ENCODE measurements around the gene SUMO2. TPM values are rescaled to one million over a fixed set of nuclear protein-coding genes. Genes with fewer than 3 reads are reported as not detected.

SUMO2 gene
- total and polyA plus RNA-seq, 2 experiments from 2014 or later = 112 to 424 TPM

- no peaks in the 10 kb centered on the region for H3K4me1 ChIP-seq (ENCODE audit: insufficient read depth)
- H2AFZ ChIP-seq = no peak overlapping the region
- H4K20me1 ChIP-seq (ENCODE audit: insufficient read depth, poor library complexity, severe bottlenecking) = no peaks in the 10 kb centered on the region
- no peaks in the 10 kb centered on the region for H3K79me2 ChIP-seq
- no peak overlapping the region for H3K4me2 ChIP-seq
- 73% methylated on average over 4 of the region's 5 CpGs for WGBS (ENCODE audit: low lambda C conversion rate, missing lambda C conversion rate)
- no peak overlapping the region for H3K27ac ChIP-seq
- no peaks in the 10 kb centered on the region for H3K27me3 ChIP-seq
- TF ChIP-seq EZH2 (IDR thresholded peaks at IDR 0.05; ENCODE audit: borderline replicate concordance) (no peak), EZH2phosphoT487 (IDR thresholded peaks at IDR 0.05; ENCODE audit: low read depth, severe bottlenecking, unreplicated experiment) (no peak), CTCF (IDR thresholded peaks at IDR 0.05; ENCODE audit: poor library complexity) (no peak)
- H3K9me3 ChIP-seq (ENCODE audit: low read depth) = no peaks in the 10 kb centered on the region
- no peak for DNase-seq (ENCODE audit: low spot score)
- H3K4me3 ChIP-seq = no peak overlapping the region
- no peaks in the 10 kb centered on the region for H3K9me2 ChIP-seq (replicated peaks; ENCODE audit: insufficient read depth)
- no peaks in the 10 kb centered on the region for H3K36me3 ChIP-seq (replicated peaks; ENCODE audit: insufficient read depth, low read depth)
These were observed 12.1 kb upstream of the SUMO2 start for GRCh38 chr17:75194879-75195278.

DNA sequence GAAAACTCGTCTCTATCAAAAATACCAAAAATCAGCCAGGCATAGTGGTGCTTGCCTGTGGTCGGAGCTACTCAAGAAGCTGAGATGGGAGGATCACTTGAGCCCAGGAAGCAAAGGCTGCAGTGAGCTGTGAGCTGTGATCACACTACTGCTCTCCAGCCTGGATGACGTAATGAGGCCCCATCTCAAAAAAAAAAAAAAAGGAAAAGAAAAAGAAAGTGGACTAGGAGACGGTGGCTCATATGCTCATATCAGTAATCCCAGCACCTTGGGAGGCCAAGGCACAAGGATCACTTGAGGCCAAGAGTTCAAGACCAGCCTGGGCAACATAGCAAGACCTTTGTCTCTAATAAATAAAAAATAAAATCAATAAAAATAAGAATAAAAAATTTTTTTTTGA lies 8.8 kb upstream of the SUMO2 start:
- Histone ChIP-seq H3K79me2 (no peaks in the 10 kb centered on the region), H3K9me3 (ENCODE audit: low read depth) (no peaks in the 10 kb centered on the region), H3K4me3 (no peak overlapping the region), H3K27ac (no peak overlapping the region), H3K4me2 (no peak overlapping the region), H4K20me1 (ENCODE audit: insufficient read depth, poor library complexity, severe bottlenecking) (no peaks in the 10 kb centered on the region), H3K9me2 (replicated peaks; ENCODE audit: insufficient read depth) (no peaks in the 10 kb centered on the region), H3K4me1 (ENCODE audit: insufficient read depth) (no peaks in the 10 kb centered on the region), H2AFZ (no peak overlapping the region), H3K36me3 (replicated peaks; ENCODE audit: insufficient read depth, low read depth) (no peaks in the 10 kb centered on the region), H3K27me3 (no peaks in the 10 kb centered on the region)
- WGBS (ENCODE audit: low lambda C conversion rate, missing lambda C conversion rate) = 71% methylated on average over 3 of the region's 4 CpGs
- TF ChIP-seq EZH2 (IDR thresholded peaks at IDR 0.05; ENCODE audit: borderline replicate concordance) (no peak), EZH2phosphoT487 (IDR thresholded peaks at IDR 0.05; ENCODE audit: low read depth, severe bottlenecking, unreplicated experiment) (no peak), CTCF (IDR thresholded peaks at IDR 0.05; ENCODE audit: poor library complexity) (no peak)
- peak; percentile 22 for DNase-seq (ENCODE audit: low spot score)

DNA sequence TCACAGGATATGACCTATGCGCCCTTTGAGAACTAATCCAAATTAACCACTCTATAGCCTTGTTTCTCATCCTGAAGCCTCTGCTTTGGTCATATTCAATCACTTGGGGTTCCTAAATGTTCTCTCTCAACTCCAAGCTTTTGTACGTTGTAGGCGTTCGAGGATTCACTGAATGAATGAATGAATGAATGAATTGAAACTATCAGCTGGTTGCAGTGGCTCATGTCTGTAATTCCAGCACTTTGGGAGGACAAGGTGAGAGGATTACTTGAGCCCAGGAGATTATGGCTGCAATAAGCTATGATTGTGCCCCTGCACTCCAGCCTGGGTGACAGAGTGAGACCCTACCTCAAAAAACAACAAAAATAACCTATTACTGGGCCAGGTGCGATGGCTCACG lies 5.9 kb upstream of the SUMO2 start:
- no peak overlapping the region for H3K4me2 ChIP-seq
- 91% methylated on average over 6 of the region's 6 CpGs for WGBS (ENCODE audit: low lambda C conversion rate, missing lambda C conversion rate)
- TF ChIP-seq EZH2 (IDR thresholded peaks at IDR 0.05; ENCODE audit: borderline replicate concordance) = no peak
- no peak for TF ChIP-seq EZH2phosphoT487 (IDR thresholded peaks at IDR 0.05; ENCODE audit: low read depth, severe bottlenecking, unreplicated experiment)

GRCh38 chr17:75183999-75184884 lies 1.5 kb upstream of the SUMO2 start:
- Histone ChIP-seq H3K4me2 (no peak overlapping the region), H4K20me1 (ENCODE audit: insufficient read depth, poor library complexity, severe bottlenecking) (peaks cover 31% of the 10 kb centered on the region), H2AFZ (no peak overlapping the region), H3K27me3 (no peaks in the 10 kb centered on the region), H3K36me3 (replicated peaks; ENCODE audit: insufficient read depth, low read depth) (no peaks in the 10 kb centered on the region), H3K27ac (no peak overlapping the region), H3K79me2 (peaks cover 36% of the 10 kb centered on the region), H3K4me1 (ENCODE audit: insufficient read depth) (peaks cover 6% of the 10 kb centered on the region), H3K4me3 (no peak overlapping the region), H3K9me3 (ENCODE audit: low read depth) (no peaks in the 10 kb centered on the region), H3K9me2 (replicated peaks; ENCODE audit: insufficient read depth) (no peaks in the 10 kb centered on the region)
- TF ChIP-seq EZH2phosphoT487 (IDR thresholded peaks at IDR 0.05; ENCODE audit: low read depth, severe bottlenecking, unreplicated experiment) (no peak), CTCF (IDR thresholded peaks at IDR 0.05; ENCODE audit: poor library complexity) (no peak), EZH2 (IDR thresholded peaks at IDR 0.05; ENCODE audit: borderline replicate concordance) (no peak)
- WGBS (ENCODE audit: low lambda C conversion rate, missing lambda C conversion rate) = 96% methylated on average over 9 of the region's 9 CpGs
- no peak for DNase-seq (ENCODE audit: low spot score)

More for the DNA sequence above, 5.9 kb upstream of the SUMO2 start:
- no peak overlapping the region for H2AFZ ChIP-seq
- H3K4me1 ChIP-seq (ENCODE audit: insufficient read depth) = no peaks in the 10 kb centered on the region
- H3K4me3 ChIP-seq = no peak overlapping the region
- H3K79me2 ChIP-seq = peaks cover 4% of the 10 kb centered on the region
- no peaks in the 10 kb centered on the region for H3K9me2 ChIP-seq (replicated peaks; ENCODE audit: insufficient read depth)
- H3K27me3 ChIP-seq = no peaks in the 10 kb centered on the region
- no peaks in the 10 kb centered on the region for H3K9me3 ChIP-seq (ENCODE audit: low read depth)
- no peaks in the 10 kb centered on the region for H3K36me3 ChIP-seq (replicated peaks; ENCODE audit: insufficient read depth, low read depth)
- H3K27ac ChIP-seq = no peak overlapping the region
- no peak for DNase-seq (ENCODE audit: low spot score)
- no peaks in the 10 kb centered on the region for H4K20me1 ChIP-seq (ENCODE audit: insufficient read depth, poor library complexity, severe bottlenecking)

Data from hepatocyte (in vitro differentiated cells).